GM20000 (cell line): ENCODE data around the gene BMP8A.
"Not testable (repeated sequence)": the region's sequence is repeated elsewhere in the genome, so short reads cannot be mapped to it uniquely, and the experiment has no call there.

ENCODE experiments used
- DNase-seq: peaks from one replicate; pipeline ENCODE4 v3.0.0; 2012; ENCODE audit warnings: low spot score
- TF ChIP-seq, protein P1 (sequence below): IDR thresholded peaks from 2 replicates; pipeline ENCODE4 v1.5.1; 2012; ENCODE audit warnings: mild to moderate bottlenecking, control low read depth; ENCODE audit errors: extremely low read depth, missing control alignments

The BMP8A gene

DNA sequence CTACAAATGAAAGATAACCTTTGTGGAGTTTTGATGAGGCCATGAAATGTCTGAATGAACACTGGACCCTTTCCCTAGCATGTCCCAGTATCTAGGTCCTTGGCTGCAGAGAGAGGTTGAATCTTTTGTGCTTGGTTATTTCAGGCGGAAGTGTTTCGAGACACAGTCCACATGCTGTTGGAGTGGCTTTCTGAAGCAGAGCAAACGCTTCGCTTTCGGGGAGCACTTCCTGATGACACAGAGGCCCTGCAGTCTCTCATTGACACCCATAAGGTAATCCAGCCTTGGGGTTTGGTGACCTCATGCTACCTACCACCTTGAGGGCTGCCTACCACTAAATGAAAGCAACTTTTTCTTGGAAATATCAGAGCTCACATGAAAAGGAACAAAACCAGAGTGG is 38.9 kb upstream of the BMP8A start:
- DNase-seq, result no peak
- TF ChIP-seq, protein P1, sequence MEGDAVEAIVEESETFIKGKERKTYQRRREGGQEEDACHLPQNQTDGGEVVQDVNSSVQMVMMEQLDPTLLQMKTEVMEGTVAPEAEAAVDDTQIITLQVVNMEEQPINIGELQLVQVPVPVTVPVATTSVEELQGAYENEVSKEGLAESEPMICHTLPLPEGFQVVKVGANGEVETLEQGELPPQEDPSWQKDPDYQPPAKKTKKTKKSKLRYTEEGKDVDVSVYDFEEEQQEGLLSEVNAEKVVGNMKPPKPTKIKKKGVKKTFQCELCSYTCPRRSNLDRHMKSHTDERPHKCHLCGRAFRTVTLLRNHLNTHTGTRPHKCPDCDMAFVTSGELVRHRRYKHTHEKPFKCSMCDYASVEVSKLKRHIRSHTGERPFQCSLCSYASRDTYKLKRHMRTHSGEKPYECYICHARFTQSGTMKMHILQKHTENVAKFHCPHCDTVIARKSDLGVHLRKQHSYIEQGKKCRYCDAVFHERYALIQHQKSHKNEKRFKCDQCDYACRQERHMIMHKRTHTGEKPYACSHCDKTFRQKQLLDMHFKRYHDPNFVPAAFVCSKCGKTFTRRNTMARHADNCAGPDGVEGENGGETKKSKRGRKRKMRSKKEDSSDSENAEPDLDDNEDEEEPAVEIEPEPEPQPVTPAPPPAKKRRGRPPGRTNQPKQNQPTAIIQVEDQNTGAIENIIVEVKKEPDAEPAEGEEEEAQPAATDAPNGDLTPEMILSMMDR, result no peak

- DNase-seq, result no peak
- TF ChIP-seq, protein P1, result no peak
These were observed 37.8 kb upstream of the BMP8A start for GRCh38 chr1:39453603-39454002.

DNA sequence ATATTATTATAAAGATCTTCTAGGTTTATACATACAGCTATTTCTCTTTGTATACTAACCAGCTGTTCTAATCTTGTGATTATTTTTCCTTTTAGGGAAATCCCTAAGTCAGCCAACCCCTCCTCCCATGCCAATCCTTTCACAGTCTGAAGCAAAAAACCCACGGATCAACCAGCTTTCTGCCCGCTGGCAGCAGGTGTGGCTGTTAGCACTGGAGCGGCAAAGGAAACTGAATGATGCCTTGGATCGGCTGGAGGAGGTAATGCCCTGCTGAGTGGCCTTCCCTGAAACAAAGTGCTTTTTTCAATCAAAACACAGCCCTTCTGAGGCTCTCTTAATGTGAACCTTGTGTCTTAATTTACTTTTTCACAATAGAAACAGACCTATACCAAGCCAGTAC is 32.4 kb upstream of the BMP8A start:
- TF ChIP-seq, protein P1, result no peak
- DNase-seq, result no peak

DNA sequence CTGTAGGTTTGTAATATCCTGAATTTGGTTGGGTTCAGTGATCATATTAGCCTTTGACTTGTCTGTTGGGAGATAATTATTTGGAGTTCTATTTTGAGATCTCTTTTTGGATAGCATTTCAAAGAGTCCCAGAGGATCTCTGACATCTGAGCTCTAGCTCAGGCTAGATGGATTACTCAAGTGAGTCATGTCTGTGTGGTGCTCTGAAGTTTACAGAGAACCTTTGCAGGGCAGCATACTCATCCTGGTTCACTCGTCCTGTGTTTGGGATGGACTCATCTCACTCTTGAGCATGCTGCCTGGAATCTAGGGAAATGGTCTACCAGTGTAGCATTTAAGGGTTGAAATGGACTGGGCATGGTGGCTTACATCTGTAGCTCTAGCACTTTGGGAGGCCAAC is 29.4 kb upstream of the BMP8A start:
- DNase-seq, result no peak

DNA sequence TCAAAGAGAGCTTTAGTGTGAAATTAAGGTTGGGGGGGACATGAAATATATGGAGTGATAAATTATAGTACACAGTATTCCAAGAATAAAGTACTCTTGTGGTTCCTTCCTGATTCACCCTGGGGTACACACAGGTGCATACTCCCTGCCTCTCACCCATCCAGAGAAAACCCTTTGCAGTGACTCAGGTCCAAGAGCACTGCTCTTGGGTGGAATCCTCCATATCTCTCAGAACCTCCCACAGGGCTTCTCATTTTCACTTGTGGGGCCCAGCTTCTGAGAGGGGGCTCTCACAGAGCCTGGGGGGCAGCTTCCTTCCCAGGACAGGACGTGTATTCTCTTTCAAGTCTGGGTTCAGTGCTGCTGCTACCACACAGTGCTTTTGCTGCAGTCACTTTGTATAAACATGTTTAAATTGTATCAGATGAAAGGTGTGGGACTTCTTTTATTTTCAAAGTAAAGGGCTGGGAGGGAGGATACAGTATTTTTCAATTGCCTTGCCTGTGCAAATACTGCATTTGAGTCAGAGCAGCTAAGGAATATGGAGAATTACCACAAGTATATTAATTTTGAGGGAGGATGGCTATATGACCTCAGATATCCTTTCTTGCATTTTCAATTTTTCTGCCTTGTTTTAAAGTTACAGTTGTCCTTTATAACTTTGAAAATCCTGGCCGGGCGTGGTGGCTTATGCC is 24.9 kb upstream of the BMP8A start:
- TF ChIP-seq, protein P1, result no peak
- no peak for DNase-seq

More for the DNA sequence above, 29.4 kb upstream of the BMP8A start:
- TF ChIP-seq, protein P1, result no peak

DNA sequence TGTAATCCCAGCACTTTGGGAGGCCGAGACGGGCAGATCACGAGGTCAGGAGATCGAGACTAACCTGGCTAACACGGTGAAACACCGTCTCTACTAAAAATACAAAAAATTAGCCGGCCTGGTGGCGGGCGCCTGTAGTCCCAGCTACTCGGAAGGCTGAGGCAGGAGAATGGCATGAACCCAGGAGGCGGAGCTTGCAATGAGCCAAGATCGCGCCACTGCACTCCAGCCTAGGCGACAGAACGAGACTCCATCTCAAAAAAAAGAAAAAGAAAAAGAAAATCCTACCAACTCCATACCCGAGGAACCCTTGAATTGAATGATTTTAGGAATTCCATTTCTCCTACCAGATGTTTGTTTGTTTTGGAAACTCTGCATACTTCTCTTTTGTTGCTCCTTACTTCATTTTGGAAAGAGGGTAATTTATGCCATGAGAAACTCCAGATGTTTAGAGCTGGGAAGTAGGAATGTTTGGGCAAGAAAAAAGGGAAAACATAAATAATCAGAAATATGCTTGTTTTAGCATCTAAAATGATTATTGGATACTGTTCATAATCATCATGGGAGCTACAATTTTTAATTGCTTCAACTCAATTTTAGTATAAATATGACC is 24.2 kb upstream of the BMP8A start:
- not testable (repeated sequence) for DNase-seq

GRCh38 chr1:39469150-39469549 is 22.3 kb upstream of the BMP8A start:
- TF ChIP-seq, protein P1, result no peak
- no peak for DNase-seq

DNA sequence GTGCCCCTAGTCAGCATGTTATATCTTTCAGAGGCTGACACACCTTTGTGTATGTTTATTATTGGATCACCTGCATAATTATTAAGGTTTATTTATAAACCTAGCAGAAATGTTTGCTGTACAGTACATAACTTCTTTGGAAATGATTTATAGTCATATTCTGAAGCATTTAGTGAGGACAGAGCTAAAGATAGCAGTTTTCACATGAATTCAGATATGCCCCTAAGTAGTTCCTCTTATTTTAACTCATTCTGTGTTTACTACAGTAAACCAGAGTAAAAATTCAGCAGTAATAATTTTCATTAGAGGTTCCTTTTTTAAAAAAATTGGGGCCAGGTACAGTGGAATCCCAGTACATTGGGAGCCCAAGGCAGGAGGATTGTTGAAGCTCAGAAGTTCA is 21.4 kb upstream of the BMP8A start:
- TF ChIP-seq, protein P1, result no peak
- no peak for DNase-seq
